ENCODE measurements around the gene LTBP2.

The LTBP2 gene

DNA sequence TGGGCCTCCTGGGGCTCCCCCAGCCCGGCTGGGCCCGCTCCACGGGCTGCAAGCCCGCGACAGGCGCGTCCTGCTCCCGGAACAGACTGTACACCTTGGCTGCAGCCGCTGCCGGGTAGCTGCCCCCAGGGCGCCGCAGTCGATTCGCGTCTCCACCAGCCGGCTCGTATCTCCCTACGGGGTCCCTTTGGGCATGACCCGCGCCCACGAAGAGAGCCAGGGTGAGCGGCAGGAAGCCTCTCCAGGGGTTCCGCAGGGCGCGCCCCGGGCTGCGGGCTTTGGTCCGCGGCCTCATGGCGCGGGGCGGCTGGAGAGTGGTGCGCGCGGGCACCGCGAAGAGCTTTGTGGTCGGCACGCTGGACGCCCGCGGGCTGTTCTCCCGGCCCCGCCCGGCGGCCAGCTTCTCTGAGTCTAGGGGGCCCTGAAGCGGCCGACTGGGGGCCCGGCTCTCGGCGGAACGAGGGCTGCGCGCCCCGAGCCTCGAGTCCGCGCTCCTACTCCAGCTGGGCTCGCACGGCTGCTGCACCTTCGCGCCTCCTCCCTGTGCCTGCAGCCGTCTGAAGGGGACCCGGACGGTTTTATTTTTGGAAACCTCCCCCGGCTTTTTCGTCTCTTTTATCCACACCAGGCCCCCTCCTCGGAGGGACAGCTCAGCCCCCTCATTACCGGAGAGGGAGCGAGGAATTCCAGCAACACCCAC, at the start of gene LTBP2:
Gene LTBP2 (minus strand): TSS at position 588 of the 700 bp plus-strand sequence. CDS start 293 bp downstream, at position 295.
- in situ Hi-C loops (cut with MboI; ENCODE audit: low sequenced_read_pairs): no loop called here

- in situ Hi-C loops (cut with MboI; ENCODE audit: low sequenced_read_pairs): no loop called here
Measured at GRCh38 chr14:74660863-74661262, 48.8 kb upstream of the LTBP2 start.

DNA sequence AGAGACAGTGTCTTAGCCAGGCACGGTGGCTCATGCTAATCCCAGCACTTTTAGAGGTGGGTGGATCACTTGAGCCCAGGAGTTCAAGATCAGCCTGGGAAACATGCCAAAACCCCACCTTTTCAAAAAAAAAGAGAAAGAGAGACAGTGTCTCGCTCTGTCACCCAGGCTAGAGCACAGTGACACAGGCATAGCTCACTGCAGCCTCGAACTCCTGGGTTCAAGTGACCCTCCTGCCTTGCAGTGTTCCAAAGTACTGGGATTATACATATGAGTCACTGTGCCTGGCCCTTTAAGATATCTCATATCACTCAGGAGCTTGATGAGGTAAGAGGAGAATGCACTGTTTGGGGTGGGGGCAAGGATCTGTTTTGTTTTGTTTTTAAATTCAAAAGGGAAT, 48.1 kb upstream of the LTBP2 start:
- in situ Hi-C loops (cut with MboI; ENCODE audit: low sequenced_read_pairs): no loop called here

DNA sequence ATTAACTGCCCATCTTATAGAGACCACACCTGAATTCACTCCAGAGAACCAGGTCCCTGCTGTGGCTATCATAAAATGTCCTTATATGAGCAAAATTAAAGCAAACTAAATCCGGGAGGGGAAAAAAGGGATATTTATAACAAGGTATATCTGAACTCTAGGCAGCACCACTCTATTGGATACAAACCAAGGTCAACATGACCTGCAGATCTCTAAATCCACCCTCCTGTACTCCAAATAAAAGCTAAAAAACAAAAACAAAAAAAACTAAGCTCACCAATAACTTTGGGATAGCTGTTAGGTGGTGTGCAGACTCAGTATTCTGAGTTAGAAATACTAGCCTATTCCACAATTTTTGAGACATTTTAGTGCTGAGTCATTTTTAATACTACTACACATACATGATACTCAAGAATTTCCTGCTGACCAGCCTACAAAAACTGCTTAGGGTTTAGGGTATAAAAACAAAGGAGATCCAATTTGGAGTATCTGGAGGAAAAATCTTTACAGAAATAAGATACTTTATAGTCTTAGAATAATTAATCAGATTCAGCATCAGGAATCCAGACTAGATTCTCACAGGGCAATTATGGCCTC, 46.6 kb upstream of the LTBP2 start:
- in situ Hi-C loops (cut with MboI; ENCODE audit: low sequenced_read_pairs): no loop called here

DNA sequence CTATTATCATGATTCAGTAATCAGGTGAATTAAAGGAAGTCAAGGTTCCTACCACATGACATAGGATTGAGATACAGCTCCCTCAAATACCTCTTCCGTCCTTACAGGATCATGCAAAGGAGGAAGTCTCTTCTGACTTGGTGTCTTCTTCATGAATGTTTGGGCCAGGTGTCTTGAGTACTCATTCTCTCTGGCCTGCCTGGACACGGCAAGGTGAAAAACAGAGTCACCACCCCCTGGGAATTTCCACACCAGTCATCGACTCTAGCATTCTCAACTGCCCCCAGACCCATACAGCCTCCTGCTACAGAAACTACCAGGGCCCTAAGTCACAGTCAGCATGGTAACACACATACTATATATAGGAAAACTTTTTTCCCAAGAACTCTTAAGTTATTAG, 44.9 kb upstream of the LTBP2 start:
- in situ Hi-C loops (cut with MboI; ENCODE audit: low sequenced_read_pairs): no loop called here

DNA sequence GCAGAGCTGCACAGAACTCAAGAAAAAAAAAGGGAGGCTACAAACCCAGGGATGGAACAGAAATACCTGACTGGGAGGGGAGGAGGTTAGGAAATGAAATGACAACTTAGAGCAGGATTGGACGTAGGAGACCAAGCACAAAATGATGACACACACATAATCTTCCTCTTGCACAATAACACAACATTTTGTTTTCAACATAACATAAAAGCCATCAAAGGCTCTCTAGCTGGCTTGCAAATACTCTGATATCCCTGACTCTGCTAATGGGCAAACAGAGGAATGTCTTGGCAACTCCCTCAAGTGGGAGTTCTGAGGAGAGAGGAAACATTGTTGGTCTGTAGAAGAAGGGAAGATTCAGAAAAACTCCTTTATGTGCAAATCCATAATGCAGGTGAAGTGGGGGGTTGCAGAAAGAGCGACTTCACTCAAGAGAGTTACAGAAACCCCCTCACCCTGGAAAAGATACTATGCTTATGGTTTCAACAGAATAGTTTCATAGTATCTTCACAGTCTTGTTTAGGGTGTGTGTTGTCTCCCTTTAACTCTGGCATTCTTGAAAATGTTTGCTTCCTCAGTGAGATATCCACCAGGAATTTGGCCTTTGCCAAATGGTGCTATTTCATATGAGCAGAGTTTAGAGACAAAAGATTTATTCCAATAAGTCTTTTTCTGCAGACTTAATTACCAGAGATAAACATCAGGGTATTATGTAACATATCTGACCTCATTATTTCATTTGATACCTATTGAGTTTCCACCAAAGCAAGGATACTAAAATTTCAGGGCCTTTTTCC, 43.8 kb upstream of the LTBP2 start:
- in situ Hi-C loops (cut with MboI; ENCODE audit: low sequenced_read_pairs): no loop called here

- in situ Hi-C loops (cut with MboI; ENCODE audit: low sequenced_read_pairs): no loop called here
Measured at GRCh38 chr14:74654931-74655330, 42.9 kb upstream of the LTBP2 start.

DNA sequence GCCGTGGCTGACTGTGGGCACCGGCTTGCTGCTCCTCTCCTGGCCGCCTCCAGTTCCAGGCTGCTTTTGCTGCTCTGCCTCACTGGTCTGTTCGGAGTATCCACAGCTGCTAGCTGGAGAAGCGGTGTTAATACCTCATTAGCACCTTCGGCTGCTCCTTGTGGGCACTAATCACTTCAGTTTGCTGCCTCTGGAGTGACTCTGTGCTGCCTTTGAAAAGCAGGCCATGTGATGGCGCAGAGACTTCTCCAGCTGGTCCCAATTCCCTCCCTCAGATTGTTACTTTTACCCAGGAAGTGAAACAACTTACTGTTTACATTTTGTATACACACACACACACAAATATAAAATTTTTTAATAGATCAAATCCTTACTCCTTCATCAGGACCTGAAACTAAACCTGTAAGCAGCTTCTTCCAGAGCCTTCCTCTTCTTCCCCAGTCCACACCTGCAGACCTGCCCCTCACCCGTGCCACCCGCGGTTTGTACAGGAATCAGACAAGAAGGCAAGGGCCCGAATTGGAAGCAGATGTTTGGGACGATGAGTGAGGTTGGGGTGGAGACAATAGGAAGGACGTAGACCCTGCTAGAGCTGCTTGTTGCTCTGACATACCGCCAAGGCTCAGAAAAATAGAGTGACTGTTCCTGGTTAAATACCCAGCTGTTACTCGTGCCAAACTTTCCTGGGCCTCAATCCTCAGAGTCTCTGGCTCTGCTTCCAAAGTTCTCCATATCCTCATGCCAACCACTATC, 41.5 kb upstream of the LTBP2 start:
- in situ Hi-C loops (cut with MboI; ENCODE audit: low sequenced_read_pairs): no loop called here

- in situ Hi-C loops (cut with MboI; ENCODE audit: low sequenced_read_pairs): no loop called here
Measured at GRCh38 chr14:74652541-74652940, 40.5 kb upstream of the LTBP2 start.

- in situ Hi-C loops (cut with MboI; ENCODE audit: low sequenced_read_pairs): no loop called here
Measured at GRCh38 chr14:74650927-74651686, 39.1 kb upstream of the LTBP2 start.

- in situ Hi-C loops (cut with MboI; ENCODE audit: low sequenced_read_pairs): no loop called here
Measured at GRCh38 chr14:74649673-74650072, 37.6 kb upstream of the LTBP2 start.

DNA sequence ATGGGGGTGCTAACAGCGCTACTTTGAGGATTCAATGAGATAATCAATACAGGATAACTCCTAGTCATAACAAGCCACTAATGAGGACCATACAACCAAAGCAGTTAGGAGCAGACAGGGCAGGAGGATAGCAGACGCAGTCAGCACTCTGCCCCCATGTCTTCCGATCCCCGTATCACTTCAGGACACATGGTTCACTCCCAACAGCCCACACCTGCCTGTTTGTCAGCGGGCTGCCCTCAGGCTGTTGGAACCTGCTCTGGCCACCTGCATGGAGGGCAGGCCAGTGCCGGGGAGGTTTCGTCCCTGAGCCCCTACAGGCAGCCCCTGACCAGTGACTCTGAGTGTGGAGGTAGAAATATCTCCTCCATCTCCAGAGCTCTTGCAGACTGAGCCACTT, 37.1 kb upstream of the LTBP2 start:
- in situ Hi-C loops (cut with MboI; ENCODE audit: low sequenced_read_pairs): no loop called here

DNA sequence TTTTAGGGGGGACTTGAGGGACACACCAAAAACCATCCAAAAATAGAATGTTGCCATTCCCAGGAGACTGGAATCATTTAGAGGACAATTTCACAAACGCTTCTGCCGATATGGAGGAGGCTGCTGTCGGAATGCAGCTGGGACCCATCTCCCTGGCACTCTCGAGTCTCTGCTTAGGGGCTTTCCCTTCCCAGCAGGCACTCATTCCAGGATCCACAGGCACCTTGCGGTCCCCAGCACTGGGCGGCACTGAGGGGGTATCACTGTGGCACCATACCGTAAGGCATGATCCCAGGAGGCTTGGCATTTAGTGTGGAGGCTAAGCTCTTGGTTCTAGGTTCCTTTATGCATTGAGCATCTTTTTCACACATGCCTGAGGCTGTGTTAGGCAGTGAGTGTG, 36.6 kb upstream of the LTBP2 start:
- in situ Hi-C loops (cut with MboI; ENCODE audit: low sequenced_read_pairs): no loop called here

- in situ Hi-C loops (cut with MboI; ENCODE audit: low sequenced_read_pairs): no loop called here
Measured at GRCh38 chr14:74647678-74648461, 35.8 kb upstream of the LTBP2 start.

GRCh38 chr14:74647061-74647677, 35.1 kb upstream of the LTBP2 start:
- in situ Hi-C loops (cut with MboI; ENCODE audit: low sequenced_read_pairs): no loop called here

- in situ Hi-C loops (cut with MboI; ENCODE audit: low sequenced_read_pairs): no loop called here
Measured at GRCh38 chr14:74645756-74646470, 33.9 kb upstream of the LTBP2 start.

GRCh38 chr14:74645244-74645643, 33.2 kb upstream of the LTBP2 start:
- in situ Hi-C loops (cut with MboI; ENCODE audit: low sequenced_read_pairs): no loop called here

DNA sequence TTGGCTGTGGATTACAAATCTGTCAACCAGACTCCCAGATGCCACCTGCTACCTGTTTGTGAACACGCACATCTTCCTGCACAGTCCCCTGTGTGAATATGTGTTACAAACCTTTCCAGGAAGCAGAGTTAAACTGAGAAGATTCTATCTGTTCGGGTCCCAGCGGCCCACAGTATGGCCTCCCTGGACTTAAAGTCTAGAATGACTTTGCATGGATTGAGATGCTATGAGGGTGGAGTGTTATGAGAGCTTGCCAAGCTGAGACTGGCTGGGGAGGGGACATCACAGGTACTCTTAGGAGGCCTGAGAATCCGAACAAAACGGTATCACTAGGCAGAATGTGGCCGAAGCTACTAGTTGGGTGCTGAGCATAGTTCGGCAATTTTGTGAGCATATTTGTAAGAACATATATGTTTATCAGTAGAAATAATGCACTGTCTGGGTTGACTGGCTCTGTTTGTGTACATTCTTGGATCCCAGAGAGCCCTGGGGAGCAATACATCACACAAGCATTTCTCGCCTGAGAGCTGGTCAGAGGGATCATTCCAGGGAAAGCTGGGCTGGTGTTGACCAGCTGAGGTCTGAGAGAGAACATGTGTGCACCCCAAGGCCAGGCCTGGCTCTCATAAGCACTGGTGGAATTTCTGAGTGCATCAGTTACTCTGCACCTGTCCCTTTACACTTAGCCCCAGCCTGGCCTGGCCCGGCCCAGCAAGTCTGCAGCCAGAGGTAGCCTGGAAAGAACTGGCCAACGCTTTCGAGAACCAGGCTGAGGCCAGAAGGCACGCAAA, 29.8 kb upstream of the LTBP2 start:
- in situ Hi-C loops (cut with MboI; ENCODE audit: low sequenced_read_pairs): no loop called here

All from HL-60/S4 (cell line).